DND-41 (cell line): ENCODE measurements around the gene DGKH.

ENCODE experiments used
- EZH2 ChIP-seq: IDR thresholded peaks from 3 replicates; pipeline ENCODE4 v1.6.1; 2012; ENCODE audit warnings: borderline replicate concordance, low read depth, mild to moderate bottlenecking, moderate library complexity, low read length, inconsistent platforms; ENCODE audit not compliant: severe bottlenecking
- TF ChIP-seq, protein P1 (sequence below): IDR thresholded peaks from 2 replicates; pipeline ENCODE4 v1.5.1; 2012; ENCODE audit warnings: borderline replicate concordance, low read length, moderate library complexity, mild to moderate bottlenecking; ENCODE audit not compliant: poor library complexity, severe bottlenecking; ENCODE audit errors: extremely low read depth

DNA sequence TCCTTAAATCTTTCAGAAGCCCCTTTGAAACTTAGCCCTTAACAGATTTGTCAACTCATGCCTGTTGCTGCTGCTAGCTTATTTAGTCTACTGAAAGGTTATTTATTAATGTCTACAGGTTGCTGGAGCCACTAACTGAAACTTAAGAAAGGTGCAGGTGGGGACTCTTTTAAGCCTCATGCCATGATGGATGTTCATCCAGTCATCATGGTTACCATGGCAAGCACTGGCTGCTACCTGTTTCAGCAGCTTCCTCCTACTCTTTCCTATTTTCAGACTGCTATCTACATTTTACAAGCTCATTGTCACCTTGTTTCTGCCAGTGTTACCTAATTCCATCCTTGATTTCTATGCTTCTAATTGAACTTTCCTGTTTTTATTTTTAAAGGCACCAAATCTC lies 27.1 kb downstream of the DGKH start:
- TF ChIP-seq EZH2: no peak
- TF ChIP-seq, protein P1, sequence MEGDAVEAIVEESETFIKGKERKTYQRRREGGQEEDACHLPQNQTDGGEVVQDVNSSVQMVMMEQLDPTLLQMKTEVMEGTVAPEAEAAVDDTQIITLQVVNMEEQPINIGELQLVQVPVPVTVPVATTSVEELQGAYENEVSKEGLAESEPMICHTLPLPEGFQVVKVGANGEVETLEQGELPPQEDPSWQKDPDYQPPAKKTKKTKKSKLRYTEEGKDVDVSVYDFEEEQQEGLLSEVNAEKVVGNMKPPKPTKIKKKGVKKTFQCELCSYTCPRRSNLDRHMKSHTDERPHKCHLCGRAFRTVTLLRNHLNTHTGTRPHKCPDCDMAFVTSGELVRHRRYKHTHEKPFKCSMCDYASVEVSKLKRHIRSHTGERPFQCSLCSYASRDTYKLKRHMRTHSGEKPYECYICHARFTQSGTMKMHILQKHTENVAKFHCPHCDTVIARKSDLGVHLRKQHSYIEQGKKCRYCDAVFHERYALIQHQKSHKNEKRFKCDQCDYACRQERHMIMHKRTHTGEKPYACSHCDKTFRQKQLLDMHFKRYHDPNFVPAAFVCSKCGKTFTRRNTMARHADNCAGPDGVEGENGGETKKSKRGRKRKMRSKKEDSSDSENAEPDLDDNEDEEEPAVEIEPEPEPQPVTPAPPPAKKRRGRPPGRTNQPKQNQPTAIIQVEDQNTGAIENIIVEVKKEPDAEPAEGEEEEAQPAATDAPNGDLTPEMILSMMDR: no peak
